Measurements from ENCODE around the gene LCE1E. TPM values are rescaled to one million over a fixed set of nuclear protein-coding genes. Genes with fewer than 3 reads are reported as not detected.

The LCE1E gene
- total RNA-seq, 1 experiment from 2014 or later, result not detected

GRCh38 chr1:152774875-152775274 is 11.2 kb upstream of the LCE1E start, which contains the start of gene LCE1F:
Gene LCE1F, plus strand, starts transcription at chr1:152775140. Its CDS starts 1,232 bp downstream, at chr1:152776372.
- in situ Hi-C loops (cut with HindIII; ENCODE audit: low sequenced_read_pairs), result no loop called here
- no peak for DNase-seq (ENCODE audit: low spot score)

GRCh38 chr1:152776361-152776760 is 9.7 kb upstream of the LCE1E start:
- in situ Hi-C loops (cut with HindIII; ENCODE audit: low sequenced_read_pairs), result no loop called here
- DNase-seq (ENCODE audit: low spot score), result no peak

GRCh38 chr1:152777510-152778137 is 8.4 kb upstream of the LCE1E start:
- in situ Hi-C loops (cut with HindIII; ENCODE audit: low sequenced_read_pairs), result no loop called here
- no peak for DNase-seq (ENCODE audit: low spot score)

- DNase-seq (ENCODE audit: low spot score), result no peak
- in situ Hi-C loops (cut with HindIII; ENCODE audit: low sequenced_read_pairs), result no loop called here
These were observed 3.0 kb upstream of the LCE1E start for GRCh38 chr1:152783095-152783494.

GRCh38 chr1:152795686-152796085 is 9.6 kb downstream of the LCE1E start:
- DNase-seq (ENCODE audit: low spot score), result no peak

GRCh38 chr1:152796421-152796820 is 10.4 kb downstream of the LCE1E start, which contains the start of gene LCE1D:
Gene LCE1D, plus strand, starts transcription at chr1:152796721. Its CDS starts 1,074 bp downstream, at chr1:152797795.
- in situ Hi-C loops (cut with HindIII; ENCODE audit: low sequenced_read_pairs), result no loop called here
- DNase-seq (ENCODE audit: low spot score), result no peak

More at GRCh38 chr1:152795686-152796085, 9.6 kb downstream of the LCE1E start:
- in situ Hi-C loops (cut with HindIII; ENCODE audit: low sequenced_read_pairs), result no loop called here

GRCh38 chr1:152801333-152801732 is 15.3 kb downstream of the LCE1E start:
- no peak for DNase-seq (ENCODE audit: low spot score)
- in situ Hi-C loops (cut with HindIII; ENCODE audit: low sequenced_read_pairs), result no loop called here

GRCh38 chr1:152806576-152806975 is 20.5 kb downstream of the LCE1E start, which contains the start of gene LCE1C:
Gene LCE1C, minus strand, starts transcription at chr1:152806651. Its CDS starts 1,173 bp downstream, at chr1:152805478.
- in situ Hi-C loops (cut with HindIII; ENCODE audit: low sequenced_read_pairs), result no loop called here
- no peak for DNase-seq (ENCODE audit: low spot score)

- no peak for DNase-seq (ENCODE audit: low spot score)
- in situ Hi-C loops (cut with HindIII; ENCODE audit: low sequenced_read_pairs), result no loop called here
These were observed 25.0 kb downstream of the LCE1E start for GRCh38 chr1:152811050-152811449.

GRCh38 chr1:152811671-152812070 is 25.6 kb downstream of the LCE1E start, which contains the start of gene LCE1B:
Gene LCE1B, plus strand, starts transcription at chr1:152811971. Its CDS starts 476 bp downstream, at chr1:152812447.
- DNase-seq (ENCODE audit: low spot score), result no peak
- in situ Hi-C loops (cut with HindIII; ENCODE audit: low sequenced_read_pairs), result no loop called here

- DNase-seq (ENCODE audit: low spot score), result no peak
- in situ Hi-C loops (cut with HindIII; ENCODE audit: low sequenced_read_pairs), result no loop called here
These were observed 31.3 kb downstream of the LCE1E start for GRCh38 chr1:152817309-152817708.

GRCh38 chr1:152823294-152823693 is 37.2 kb downstream of the LCE1E start:
- in situ Hi-C loops (cut with HindIII; ENCODE audit: low sequenced_read_pairs), result no loop called here
- DNase-seq (ENCODE audit: low spot score), result no peak

GRCh38 chr1:152824964-152825363 is 38.9 kb downstream of the LCE1E start:
- in situ Hi-C loops (cut with HindIII; ENCODE audit: low sequenced_read_pairs), result no loop called here
- DNase-seq (ENCODE audit: low spot score), result no peak

GRCh38 chr1:152827173-152827572 is 41.1 kb downstream of the LCE1E start, which contains the start of gene LCE1A:
Gene LCE1A, plus strand, starts transcription at chr1:152827473. Its CDS starts 0 bp downstream, at chr1:152827473.
- DNase-seq (ENCODE audit: low spot score), result no peak
- in situ Hi-C loops (cut with HindIII; ENCODE audit: low sequenced_read_pairs), result no loop called here

- in situ Hi-C loops (cut with HindIII; ENCODE audit: low sequenced_read_pairs), result no loop called here
- no peak for DNase-seq (ENCODE audit: low spot score)
These were observed 50.8 kb downstream of the LCE1E start for GRCh38 chr1:152836870-152837269.

Other genes starting within 250 kb of the LCE1E start
- gene LCE3E, start 219.5 kb upstream of the LCE1E start, total RNA-seq (2014; rRNA removed; shearing (Covaris generic)), result not detected in 2 replicates
- not detected in 2 replicates for gene LCE3D, start 205.7 kb upstream of the LCE1E start, total RNA-seq (2014; rRNA removed; shearing (Covaris generic))
- not detected in 2 replicates for gene LCE3C, start 186.0 kb upstream of the LCE1E start, total RNA-seq (2014; rRNA removed; shearing (Covaris generic))
- gene LCE3B, start 172.4 kb upstream of the LCE1E start, total RNA-seq (2014; rRNA removed; shearing (Covaris generic)), result not detected in 2 replicates
- not detected in 2 replicates for gene LCE3A, start 163.2 kb upstream of the LCE1E start, total RNA-seq (2014; rRNA removed; shearing (Covaris generic))
- gene LCE2D, start 122.9 kb upstream of the LCE1E start, total RNA-seq (2014; rRNA removed; shearing (Covaris generic)), result not detected in 2 replicates
- gene LCE2C, start 111.0 kb upstream of the LCE1E start, total RNA-seq (2014; rRNA removed; shearing (Covaris generic)), result not detected in 2 replicates
- gene LCE2B, start 100.1 kb upstream of the LCE1E start, total RNA-seq (2014; rRNA removed; shearing (Covaris generic)), result not detected in 2 replicates
- gene LCE2A, start 87.9 kb upstream of the LCE1E start, total RNA-seq (2014; rRNA removed; shearing (Covaris generic)), result not detected in 2 replicates
- gene LCE4A, start 78.1 kb upstream of the LCE1E start, total RNA-seq (2014; rRNA removed; shearing (Covaris generic)), result not detected in 2 replicates
- not detected in 2 replicates for gene KPRP, start 28.2 kb upstream of the LCE1E start, total RNA-seq (2014; rRNA removed; shearing (Covaris generic))
- not detected in 2 replicates for gene LCE1F, start 11.1 kb upstream of the LCE1E start, total RNA-seq (2014; rRNA removed; shearing (Covaris generic))
- gene LCE1D, start 10.5 kb downstream of the LCE1E start, total RNA-seq (2014; rRNA removed; shearing (Covaris generic)), result not detected in 2 replicates
- not detected in 2 replicates for gene LCE1C, start 20.4 kb downstream of the LCE1E start, total RNA-seq (2014; rRNA removed; shearing (Covaris generic))
- gene LCE1B, start 25.7 kb downstream of the LCE1E start, total RNA-seq (2014; rRNA removed; shearing (Covaris generic)), result not detected in 2 replicates
- gene LCE1A, start 41.2 kb downstream of the LCE1E start, total RNA-seq (2014; rRNA removed; shearing (Covaris generic)), result not detected in 2 replicates
- not detected in 2 replicates for gene LCE6A, start 56.6 kb downstream of the LCE1E start, total RNA-seq (2014; rRNA removed; shearing (Covaris generic))
- gene LCE7A, start 73.7 kb downstream of the LCE1E start, total RNA-seq (2014; rRNA removed; shearing (Covaris generic)), result not detected in 2 replicates
- gene SMCP, start 92.1 kb downstream of the LCE1E start, total RNA-seq (2014; rRNA removed; shearing (Covaris generic)), result not detected in 2 replicates
- not detected in 2 replicates for gene IVL, start 122.3 kb downstream of the LCE1E start, total RNA-seq (2014; rRNA removed; shearing (Covaris generic))
- not detected in 2 replicates for gene SPRR5, start 160.9 kb downstream of the LCE1E start, total RNA-seq (2014; rRNA removed; shearing (Covaris generic))
- gene SPRR4, start 184.4 kb downstream of the LCE1E start, total RNA-seq (2014; rRNA removed; shearing (Covaris generic)), result not detected in 2 replicates
- gene SPRR1A, start 197.8 kb downstream of the LCE1E start, total RNA-seq (2014; rRNA removed; shearing (Covaris generic)), result not detected in 2 replicates
- not detected in 2 replicates for gene SPRR3, start 215.5 kb downstream of the LCE1E start, total RNA-seq (2014; rRNA removed; shearing (Covaris generic))
- gene SPRR1B, start 244.9 kb downstream of the LCE1E start, total RNA-seq (2014; rRNA removed; shearing (Covaris generic)), result not detected in 2 replicates